Sigmoid colon (tissue), 7 donors: Measurements from ENCODE around the gene PLCB1. TPM values are rescaled to one million over a fixed set of nuclear protein-coding genes. Genes with fewer than 3 reads are reported as not detected.

ENCODE experiments used
- DNase-seq: peaks from one replicate; pipeline ENCODE4 v3.0.0-alpha.2; 2019
- H3K27ac ChIP-seq, 4 donors: fragments of 200-600 bp; sonication (generic); one replicate each; pipeline ENCODE4 v1.5.1; 2016 to 2019; ENCODE audit warnings: mild to moderate bottlenecking in 1 of 4
- H3K27me3 ChIP-seq, 3 donors: fragments of 200-600 bp; sonication (generic); one replicate each; pipeline ENCODE4 v1.5.1; 2019; ENCODE audit warnings: mild to moderate bottlenecking in 1 of 3
- H3K36me3 ChIP-seq, 4 donors: fragments of 200-600 bp; sonication (generic); one replicate each; pipeline ENCODE4 v1.5.1; 2016 to 2019
- H3K4me1 ChIP-seq, 4 donors: fragments of 200-600 bp; sonication (generic); one replicate each; pipeline ENCODE4 v1.5.1; 2017 to 2019
- H3K4me3 ChIP-seq, 4 donors: fragments of 200-600 bp; sonication (generic); one replicate each; pipeline ENCODE4 v1.5.1; 2017 to 2019; ENCODE audit warnings: mild to moderate bottlenecking in 2 of 4, moderate library complexity in 1 of 4
- H3K9me3 ChIP-seq, 4 donors: fragments of 200-600 bp in 3 of 4; sonication (generic) in 3 of 4; one replicate each; pipeline versions ENCODE4 v1.5.1 to v1.6.1; 2013 to 2019
- CTCF ChIP-seq, 4 experiments: fragments of 450-650 bp in 3 of 4; fragments of 200-600 bp in 1 of 4; IDR thresholded peaks; one replicate each; pipeline ENCODE4 v1.5.1; 2016 to 2019; ENCODE audit warnings: antibody characterized with exemption in 4 of 4, mild to moderate bottlenecking in 3 of 4, moderate library complexity in 2 of 4
- EP300 ChIP-seq, 4 donors: sonication (generic); formaldehyde crosslinking; IDR thresholded peaks; one replicate each; pipeline ENCODE4 v1.6.1; 2017; ENCODE audit warnings: antibody characterized with exemption in 4 of 4
- POLR2A ChIP-seq, 2 donors: fragments of 450-650 bp; IDR thresholded peaks; one replicate each; pipeline ENCODE4 v1.6.1; 2016; ENCODE audit warnings: antibody characterized with exemption in 2 of 2, mild to moderate bottlenecking in 2 of 2, moderate library complexity in 2 of 2
- POLR2AphosphoS5 ChIP-seq, 4 donors: sonication (generic); formaldehyde crosslinking; IDR thresholded peaks; one replicate each; pipeline ENCODE4 v1.6.1; 2017; ENCODE audit warnings: antibody characterized with exemption in 4 of 4
- WGBS, 2 donors: extraction: QIAGEN DNeasy Blood & Tissue Kit; methylation state at CpG; one replicate each; pipeline ENCODE4 v1.1.7; 2013; 5-methylcytosine and 5-hydroxymethylcytosine counted together
- intact Hi-C: fragments of 100-400 bp; cut with DNase I; formaldehyde crosslinking; loops from one replicate; pipeline ENCODE4 v1.15.1; 2023
- polyA plus RNA-seq, 3 donors: library from polyadenylated mRNA; stranded (reverse); fragments of 200-250 nt; gene quantifications; one replicate each; pipeline ENCODE4 v1.2.3, GENCODE V29; 2013
- total RNA-seq, 4 donors: library from RNA; depleted of rRNA; stranded (reverse); fragments of >200 nt; gene quantifications; one replicate each; pipeline ENCODE4 v1.1.0, GENCODE V29; 2016
- donor health status: healthy with polysubstance abuse.
- donor health status: Bipolar disorder and iron deficiency.
- donor health status: healthy.

The PLCB1 gene
- total and polyA plus RNA-seq, 7 donors: 0.92 to 117 (median 86.7) TPM

GRCh38 chr20:8805737-8806442, 673.8 kb downstream of the PLCB1 start:
- intact Hi-C loops: no loop called here
- DNase-seq: no peak
- WGBS, 2 donors: 82 to 89% methylated on average over 6 of the region's 6 CpGs
- H3K27ac ChIP-seq: no peak overlapping the region
- H3K36me3 ChIP-seq: no peaks in the 10 kb centered on the region
- no peaks in the 10 kb centered on the region for H3K27me3 ChIP-seq
- H3K9me3 ChIP-seq: no peaks in the 10 kb centered on the region
- peaks cover 0 to 11% (median 4%) of the 10 kb centered on the region in 4 donors for H3K4me1 ChIP-seq
- H3K4me3 ChIP-seq: no peak overlapping the region
- no peak for TF ChIP-seq EP300 (IDR thresholded peaks at IDR 0.05)
- no peak for TF ChIP-seq POLR2A (IDR thresholded peaks at IDR 0.05)

GRCh38 chr20:8807480-8808201, 675.6 kb downstream of the PLCB1 start:
- no peak overlapping the region for H3K27ac ChIP-seq
- WGBS, 2 donors: 70 to 81% methylated on average over 4 of the region's 4 CpGs
- intact Hi-C loops: no loop called here
- H3K36me3 ChIP-seq: no peaks in the 10 kb centered on the region
- H3K4me3 ChIP-seq: no peak overlapping the region
- H3K4me1 ChIP-seq: peaks cover 0 to 11% (median 4%) of the 10 kb centered on the region in 4 donors
- no peaks in the 10 kb centered on the region for H3K9me3 ChIP-seq
- no peaks in the 10 kb centered on the region for H3K27me3 ChIP-seq
- DNase-seq: no peak
- TF ChIP-seq POLR2A (IDR thresholded peaks at IDR 0.05): no peak
- no peak for TF ChIP-seq CTCF (IDR thresholded peaks at IDR 0.05)
- no peak for TF ChIP-seq EP300 (IDR thresholded peaks at IDR 0.05)
- TF ChIP-seq POLR2AphosphoS5 (IDR thresholded peaks at IDR 0.05): no peak

GRCh38 chr20:8808202-8808535, 676.1 kb downstream of the PLCB1 start:
- no peak for DNase-seq
- H3K4me1 ChIP-seq: peaks cover 0 to 11% (median 4%) of the 10 kb centered on the region in 4 donors
- H3K27me3 ChIP-seq: no peaks in the 10 kb centered on the region
- no peak overlapping the region for H3K27ac ChIP-seq
- H3K4me3 ChIP-seq: no peak overlapping the region
- 50 to 61% methylated on average over 5 of the region's 5 CpGs for WGBS, 2 donors
- intact Hi-C loops: no loop called here
- no peaks in the 10 kb centered on the region for H3K36me3 ChIP-seq
- no peak for TF ChIP-seq POLR2A (IDR thresholded peaks at IDR 0.05)
- TF ChIP-seq CTCF (IDR thresholded peaks at IDR 0.05): no peak
- H3K9me3 ChIP-seq: no peaks in the 10 kb centered on the region

GRCh38 chr20:8809107-8809953, 677.3 kb downstream of the PLCB1 start:
- no peaks in the 10 kb centered on the region for H3K27me3 ChIP-seq
- no peak overlapping the region for H3K27ac ChIP-seq
- WGBS, 2 donors: 36 to 75% methylated on average over 14 of the region's 14 CpGs
- TF ChIP-seq POLR2AphosphoS5 (IDR thresholded peaks at IDR 0.05) (no peak), POLR2A (IDR thresholded peaks at IDR 0.05) (no peak), CTCF (IDR thresholded peaks at IDR 0.05) (no peak), EP300 (IDR thresholded peaks at IDR 0.05) (no peak)
- intact Hi-C loops: no loop called here
- no peaks in the 10 kb centered on the region for H3K9me3 ChIP-seq
- no peak overlapping the region for H3K4me3 ChIP-seq
- no peak for DNase-seq
- H3K4me1 ChIP-seq: peaks cover 0 to 11% (median 4%) of the 10 kb centered on the region in 4 donors
- H3K36me3 ChIP-seq: no peaks in the 10 kb centered on the region
